HG02763 (cell line): ENCODE data around the gene CAMK1G.
A peak's percentile ranks its signal among the peaks of the same experiment; 100 is the strongest.

Experiments
- ATAC-seq: cut with Tn5 transposase; IDR thresholded peaks from one replicate; pipeline ENCODE4 v1.9.1; 2021; ENCODE audit warnings: mild to moderate bottlenecking, moderate library complexity; ENCODE audit not compliant: unreplicated experiment

Gene CAMK1G

DNA sequence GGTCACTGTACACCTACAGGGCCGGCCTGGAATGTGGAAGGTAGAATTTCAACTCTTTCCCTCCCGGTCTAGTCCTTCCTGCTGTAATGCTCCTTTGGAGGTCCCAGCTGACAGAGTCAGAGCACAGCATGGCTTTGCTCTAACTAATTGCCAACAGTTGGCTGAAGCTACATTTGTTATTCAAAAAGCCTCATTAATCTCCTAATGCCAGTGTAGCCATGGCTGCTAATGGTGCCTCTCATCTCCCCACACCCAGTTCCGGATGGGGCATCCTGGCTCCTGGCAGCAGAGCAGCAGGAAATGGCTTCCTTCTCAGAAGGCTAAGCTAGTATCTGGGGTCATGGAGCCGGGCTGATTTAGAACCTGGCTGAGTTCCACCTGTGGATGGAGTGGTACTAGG lies 18.7 kb upstream of the CAMK1G start:
- ATAC-seq, result no peak

DNA sequence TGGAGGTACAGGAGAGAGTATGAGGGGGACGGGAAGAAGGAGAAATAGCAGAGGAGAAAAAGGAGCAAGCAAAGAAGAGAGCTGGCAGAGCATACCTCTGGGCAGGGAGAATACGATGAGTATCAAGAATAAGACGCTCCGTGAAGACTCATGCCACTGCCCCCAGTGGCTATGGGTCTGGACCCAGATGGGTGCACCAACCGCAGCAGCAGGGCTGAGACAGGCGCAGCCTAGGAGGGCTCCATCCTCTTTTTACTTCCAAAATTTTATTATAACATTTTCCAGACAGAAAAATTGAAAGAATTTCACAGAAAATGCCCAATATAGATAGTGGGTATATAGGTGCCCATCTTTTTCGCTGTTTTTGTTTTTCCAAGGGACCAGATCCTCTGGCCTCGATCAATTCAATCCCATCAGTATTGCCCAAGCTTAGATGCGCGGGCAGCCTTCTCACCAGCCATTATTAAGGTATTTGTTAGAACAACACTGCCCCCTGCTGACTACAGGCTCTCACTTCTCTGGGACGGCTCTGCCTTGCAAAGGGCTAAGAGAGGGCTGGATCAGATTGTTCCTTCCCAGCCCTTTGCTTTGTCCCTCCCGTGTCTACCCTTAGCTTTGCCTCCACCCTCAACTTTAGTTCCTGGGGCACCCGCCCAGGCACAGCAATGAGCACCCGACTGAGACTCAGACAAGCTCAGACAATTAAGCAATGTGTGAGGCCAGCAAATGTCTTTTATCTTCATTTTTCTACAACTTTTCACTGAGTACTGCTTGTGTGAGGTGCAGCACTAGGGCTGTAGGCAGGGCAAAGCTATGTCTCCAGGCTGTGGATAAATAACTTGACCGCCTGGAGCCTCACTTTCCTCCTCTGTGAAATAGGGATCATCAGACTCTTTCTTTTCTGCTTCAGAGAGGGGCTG lies 17.5 kb upstream of the CAMK1G start:
- peak; percentile 71 for ATAC-seq

DNA sequence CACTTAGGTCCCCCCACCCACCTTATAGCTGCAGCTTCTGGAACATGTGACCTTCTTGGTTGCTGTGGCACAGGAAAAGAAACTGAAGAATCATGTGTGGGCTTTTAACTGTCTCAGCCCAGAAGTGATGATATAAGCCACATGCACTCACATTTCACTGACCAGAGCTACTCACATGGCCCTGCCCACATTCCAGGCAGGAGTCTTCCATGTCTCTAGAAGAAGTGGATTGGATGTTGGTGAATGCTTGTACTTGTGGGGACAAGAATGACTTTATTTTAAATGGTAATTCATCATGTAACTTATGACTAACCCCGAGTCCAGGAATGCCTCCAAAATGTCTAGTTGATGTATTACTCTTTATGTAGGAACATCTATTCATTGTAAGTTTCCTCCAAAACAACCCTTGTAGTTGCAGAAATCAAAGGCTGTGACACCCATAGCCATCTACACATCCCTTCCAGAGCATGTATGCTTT lies 15.8 kb upstream of the CAMK1G start:
- no peak for ATAC-seq

DNA sequence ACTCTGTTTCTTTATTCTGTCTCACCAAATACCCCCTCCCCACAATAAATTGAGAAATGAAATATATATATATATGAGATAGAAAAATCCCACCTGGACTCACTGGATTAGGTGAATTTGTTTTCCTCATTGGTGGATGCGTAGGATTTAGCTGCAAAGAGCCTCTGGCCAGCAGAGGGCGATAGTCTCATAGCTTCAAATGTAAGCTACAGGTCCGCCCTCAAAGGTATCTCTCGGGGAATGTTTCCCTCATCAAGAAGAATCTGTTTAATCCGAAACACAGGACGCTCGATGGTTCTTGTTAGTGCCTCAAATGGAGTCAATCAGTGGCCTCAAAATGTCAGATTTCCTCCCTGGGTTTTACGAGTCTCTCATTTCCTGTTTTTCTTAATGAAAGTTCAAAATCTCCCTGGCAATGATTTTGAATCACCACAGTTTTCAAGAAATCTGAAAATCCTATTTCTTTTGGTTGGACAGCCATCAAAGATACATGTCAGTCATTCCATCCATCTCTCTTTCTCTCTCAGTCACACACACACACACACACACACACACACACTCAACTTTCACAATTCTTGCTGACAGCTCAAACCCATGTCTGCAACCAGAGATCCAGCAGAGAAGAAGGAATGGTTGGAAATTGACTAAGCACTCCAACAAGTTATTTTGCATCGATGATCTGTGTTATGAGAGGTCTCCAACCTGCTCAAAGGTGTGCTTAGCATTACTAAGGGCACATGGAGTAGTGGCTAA lies 13.9 kb upstream of the CAMK1G start:
- no peak for ATAC-seq

DNA sequence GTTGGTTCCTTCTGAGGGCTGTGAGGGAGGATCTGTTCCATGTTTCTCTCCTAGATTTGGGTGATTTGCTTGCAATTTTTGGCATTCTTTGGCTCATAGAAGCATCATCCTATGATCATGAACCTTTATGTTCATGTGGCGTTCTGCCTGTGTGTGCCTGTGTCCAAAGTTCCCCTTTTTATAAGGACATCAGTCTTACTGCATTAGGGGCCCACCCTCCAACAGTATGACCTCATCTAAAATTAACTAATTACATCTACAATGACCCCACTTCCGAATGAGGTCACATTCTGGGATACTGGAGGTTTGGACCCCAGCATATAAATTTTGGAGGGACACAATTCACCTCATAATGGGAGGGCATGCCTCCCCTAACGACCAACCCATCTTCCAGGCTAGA lies 12.8 kb upstream of the CAMK1G start:
- no peak for ATAC-seq

DNA sequence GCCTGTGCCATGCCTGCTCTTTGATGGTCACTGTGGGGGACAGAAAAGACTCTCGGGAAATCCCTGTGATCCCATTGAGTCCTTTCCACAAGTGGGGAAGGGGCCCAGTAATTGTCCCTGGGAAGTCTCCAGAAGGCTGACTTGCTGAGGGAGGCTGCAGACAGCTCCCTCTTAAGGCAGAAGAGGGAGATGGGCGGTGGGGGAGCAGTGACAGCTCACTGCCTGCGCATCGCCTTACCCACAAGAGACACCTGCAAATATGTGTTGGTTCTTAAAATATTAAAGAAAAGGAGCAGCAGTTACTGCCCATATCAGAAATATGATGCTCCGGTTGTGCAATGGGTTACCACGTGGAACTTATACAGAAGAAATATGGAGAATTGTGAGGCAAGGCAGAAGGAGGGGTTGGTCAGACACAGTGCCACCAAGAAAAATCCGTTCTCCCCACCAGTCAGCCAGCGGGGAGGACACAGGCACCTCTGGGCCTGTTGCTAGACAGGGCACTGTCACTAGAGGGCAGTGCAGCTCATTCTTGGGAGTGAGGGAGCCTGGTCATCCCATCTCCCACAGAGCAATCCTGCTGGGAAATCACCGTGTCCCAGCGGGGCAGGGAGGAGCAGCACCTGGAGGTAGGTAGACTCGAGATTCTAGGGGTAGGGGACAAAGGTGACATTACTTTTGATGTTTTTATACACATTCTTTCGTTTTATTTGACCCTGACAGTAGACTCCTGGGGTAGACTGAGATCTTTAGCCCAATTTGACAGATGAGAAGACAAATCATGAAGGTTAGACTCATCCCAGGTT lies 6.9 kb upstream of the CAMK1G start:
- peak; percentile 64 for ATAC-seq

DNA sequence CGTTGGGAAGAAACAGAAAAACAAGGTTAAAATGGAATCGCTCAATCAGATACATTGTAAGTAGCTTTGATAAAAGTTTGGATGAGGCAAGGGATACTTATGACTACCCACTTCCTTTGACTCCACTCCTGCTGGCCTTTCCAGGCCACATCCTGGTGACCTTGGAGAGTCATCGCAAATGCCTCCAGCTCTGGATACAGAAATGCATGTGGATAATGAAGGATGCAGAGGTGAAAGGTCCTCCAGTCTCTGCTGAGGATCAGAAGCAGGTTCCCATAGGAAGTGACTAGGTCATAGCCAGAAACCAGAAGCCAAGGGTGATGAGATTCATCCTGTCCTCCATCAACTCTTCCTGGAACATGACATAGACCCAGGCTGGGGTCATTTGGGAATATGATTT lies 6.2 kb upstream of the CAMK1G start:
- ATAC-seq, result no peak

DNA sequence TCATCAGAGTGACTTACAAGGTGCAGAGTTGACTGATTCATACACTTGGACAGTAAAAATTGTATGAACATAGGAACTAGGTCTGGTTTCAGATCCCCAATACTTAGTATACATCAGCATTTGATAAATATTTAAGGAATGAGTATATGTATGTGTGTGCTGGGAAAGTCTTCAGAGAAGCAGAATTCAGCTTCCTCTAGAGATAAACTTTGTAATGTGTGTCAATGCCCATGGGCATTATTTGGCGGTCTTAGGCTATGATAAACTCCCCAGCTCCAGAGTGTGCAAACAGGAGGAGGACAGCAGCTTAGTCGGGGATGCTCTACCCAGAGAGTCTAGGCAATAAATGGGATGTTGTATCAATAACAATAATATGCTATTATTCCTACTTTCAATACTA lies 2.9 kb upstream of the CAMK1G start:
- ATAC-seq, result no peak

DNA sequence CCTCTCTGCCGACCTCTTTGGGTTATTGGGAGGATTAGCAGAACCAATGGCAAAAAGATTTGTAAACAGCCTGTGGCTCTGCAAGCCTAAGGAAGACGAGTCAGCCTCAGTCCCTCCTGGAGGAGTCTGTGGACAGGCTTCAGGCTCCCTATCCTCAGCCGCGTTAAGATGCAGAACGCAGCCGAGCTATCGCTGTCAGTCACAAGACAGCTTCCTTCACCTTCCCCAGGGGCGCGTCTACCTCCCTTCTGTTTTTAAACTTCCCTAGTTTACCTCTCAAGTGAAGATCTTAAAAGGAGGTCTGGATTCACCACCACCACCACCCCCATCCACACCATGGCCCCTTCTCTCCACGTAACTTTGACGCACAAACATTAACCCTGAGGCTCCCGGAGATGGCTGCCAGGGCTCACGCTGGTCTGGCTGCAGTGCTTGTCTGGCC lies 738 bp downstream of the CAMK1G start:
- no peak for ATAC-seq

DNA sequence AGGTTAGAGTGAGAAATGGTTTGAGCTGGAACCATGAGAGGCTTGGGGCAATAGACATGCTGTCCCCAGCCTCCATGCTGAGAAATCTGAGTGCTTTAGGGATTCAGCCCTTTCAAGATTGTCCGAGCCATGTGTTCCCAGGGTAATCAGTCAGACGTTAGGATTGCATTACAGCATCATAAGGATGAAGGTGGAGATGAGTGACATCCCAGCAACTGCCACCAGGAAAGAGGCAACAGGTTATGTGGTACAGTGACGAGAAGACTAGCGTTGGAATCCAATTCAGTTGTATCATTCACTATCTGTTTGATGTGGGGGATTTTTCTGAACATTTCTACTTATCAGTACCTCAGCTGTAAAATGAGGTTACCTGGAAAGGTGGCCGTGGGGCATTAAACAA lies 1.7 kb downstream of the CAMK1G start:
- ATAC-seq, result no peak

DNA sequence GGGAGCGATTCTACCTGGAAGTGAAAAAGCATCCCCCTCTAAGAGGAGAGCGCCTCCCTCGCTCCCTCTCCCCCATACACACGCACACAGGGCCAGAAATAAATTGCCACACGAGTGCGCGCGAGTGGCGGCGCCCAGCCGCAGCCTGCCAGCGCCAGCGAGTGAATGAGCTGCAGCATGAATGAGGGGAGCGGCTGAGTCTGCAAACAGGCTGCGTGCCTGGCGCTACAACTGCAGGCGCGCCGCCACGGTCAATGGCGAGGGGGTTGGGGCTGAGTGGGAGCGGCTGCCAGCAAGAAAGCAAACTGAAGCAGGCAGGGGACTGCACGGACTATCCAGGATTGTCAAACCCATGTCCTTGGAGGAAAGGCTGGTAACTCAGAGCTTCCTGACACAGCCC lies 2.2 kb downstream of the CAMK1G start:
- no peak for ATAC-seq

DNA sequence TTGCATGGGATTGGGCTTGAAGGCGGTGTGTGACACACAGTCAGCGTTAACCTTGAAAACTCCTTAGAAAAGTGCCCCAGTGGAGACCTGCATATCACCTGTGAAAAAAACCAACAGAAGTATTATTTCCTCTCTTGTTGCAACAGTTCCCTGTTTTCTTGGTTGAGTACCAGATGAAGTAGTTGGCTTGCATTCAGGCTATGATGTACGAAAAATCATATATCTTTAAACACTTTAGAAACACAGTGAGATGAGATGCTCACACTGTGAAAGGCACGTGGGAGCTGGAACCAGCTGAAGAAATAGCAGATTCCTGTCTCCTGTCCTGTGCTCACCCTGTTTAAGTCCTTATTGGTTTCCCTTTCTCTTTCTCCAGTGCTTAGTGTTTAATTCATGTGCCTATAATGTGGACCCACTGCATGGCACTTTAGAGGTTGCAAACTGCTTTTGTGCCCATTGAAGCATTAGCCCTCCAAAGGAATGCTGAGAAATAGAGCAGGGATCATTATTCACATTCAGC lies 2.8 kb downstream of the CAMK1G start:
- ATAC-seq, result no peak

DNA sequence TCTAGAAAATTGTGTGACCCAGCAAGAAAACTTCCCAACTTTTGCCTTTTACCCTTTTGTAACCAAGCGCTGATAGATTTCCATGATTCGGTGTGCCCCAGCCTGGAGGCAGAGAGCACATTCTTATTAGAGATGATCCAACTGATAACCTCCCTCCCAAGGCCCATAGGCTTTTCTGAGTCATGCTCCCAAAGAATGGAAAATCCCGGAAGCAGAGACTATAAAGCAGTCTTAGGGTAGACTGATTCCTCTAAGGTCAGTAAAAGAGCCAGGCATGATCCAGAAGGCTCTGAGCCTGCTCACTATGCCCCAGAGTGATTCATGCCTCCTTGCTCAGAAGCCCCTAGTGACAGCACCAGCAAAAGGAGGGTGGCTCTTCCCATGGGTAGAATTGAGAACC lies 4.3 kb downstream of the CAMK1G start:
- ATAC-seq, result no peak

DNA sequence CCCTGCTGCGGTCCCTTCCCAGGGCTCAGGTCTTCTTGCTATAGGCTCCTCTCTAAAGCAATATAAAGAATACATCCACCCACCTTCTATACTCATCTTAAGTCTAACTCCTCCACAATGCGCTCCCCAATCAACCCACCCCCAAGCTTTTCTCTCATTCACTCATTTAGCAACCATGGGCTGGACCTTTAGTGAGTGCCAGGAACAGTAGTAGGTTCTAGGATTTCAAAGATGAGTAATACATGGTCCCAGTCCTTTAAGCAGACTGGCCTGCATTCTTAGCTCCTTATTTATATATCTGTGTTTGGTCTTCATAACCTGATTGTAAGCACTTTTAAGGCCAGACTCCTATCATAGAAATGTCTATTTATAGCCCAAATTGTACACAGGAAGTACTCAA lies 5.9 kb downstream of the CAMK1G start:
- ATAC-seq, result no peak

DNA sequence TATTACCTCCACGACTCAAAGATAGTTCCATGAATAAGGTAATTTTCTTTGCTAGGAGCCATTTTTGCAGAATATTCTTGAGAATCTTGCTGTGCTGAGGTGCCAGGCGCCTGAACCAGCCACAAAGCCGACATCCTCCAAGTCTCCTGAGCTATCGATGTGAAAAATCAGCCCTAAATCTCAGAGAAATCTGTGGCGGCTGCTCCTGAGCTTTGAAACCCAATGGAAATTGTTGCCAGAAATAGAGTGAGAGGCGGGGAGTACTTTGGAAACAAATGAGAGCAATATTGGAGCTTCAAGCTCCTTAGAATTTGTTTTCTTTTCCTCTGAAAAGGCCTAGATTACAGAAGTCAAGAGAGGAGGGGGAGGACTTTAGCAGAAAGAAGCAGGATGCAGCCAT lies 6.3 kb downstream of the CAMK1G start:
- ATAC-seq, result no peak

DNA sequence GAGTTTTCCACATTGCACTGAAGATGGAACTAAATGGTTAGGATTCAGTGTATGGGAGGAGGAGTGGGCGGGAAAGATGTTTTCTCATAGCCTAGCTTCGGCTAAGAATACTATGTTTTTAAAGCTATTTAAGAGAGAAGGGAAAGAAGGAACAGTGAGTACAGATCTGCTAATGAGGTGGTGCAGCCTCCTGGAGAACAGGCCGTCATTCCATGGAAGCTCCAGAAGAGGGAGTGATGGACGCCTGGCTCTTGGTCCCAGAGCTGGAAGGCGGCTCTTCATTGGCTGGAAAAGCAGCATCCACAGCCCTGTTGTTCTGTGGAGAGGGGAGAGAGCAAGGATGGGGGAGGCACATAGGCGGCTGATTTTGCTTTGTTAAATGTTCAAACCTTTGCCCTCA lies 6.9 kb downstream of the CAMK1G start:
- no peak for ATAC-seq

DNA sequence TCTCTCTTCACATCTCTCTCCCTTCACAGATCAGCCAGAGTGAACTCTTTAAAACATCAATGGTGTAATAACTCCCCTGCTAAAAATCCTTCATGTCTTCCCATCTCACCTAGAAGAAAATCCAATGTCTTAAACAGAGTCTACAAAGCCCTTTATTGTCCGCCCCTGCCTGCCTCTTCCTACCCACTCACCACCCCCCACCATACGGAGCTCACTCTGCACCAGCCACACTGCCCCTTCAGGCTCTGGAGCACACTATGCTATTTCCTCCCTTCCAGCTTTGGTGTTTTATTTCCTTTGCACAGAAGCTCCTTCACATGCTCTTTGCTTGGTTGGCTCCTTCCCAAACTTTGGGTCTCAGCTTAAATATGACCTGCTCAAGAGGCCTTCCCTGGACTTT lies 10.2 kb downstream of the CAMK1G start:
- ATAC-seq, result no peak

DNA sequence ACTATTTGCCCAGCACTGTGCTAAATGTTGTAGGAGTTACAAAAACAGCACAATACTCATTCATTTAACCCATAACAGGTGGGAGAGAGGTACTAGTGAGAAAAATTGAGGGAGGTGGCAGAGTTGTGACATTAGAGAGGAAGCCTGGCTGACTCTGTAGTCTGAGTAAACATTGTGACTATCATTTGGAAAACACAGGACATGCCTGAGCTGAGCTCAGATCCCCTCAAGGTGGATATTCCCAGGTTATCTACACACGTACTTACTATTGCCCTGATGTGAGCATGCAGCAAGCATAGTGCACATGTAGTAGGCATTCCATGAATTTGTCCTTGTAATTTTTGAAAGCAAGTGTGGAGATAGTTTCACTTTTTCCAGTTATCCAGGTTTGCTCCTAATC lies 10.9 kb downstream of the CAMK1G start:
- ATAC-seq, result no peak

DNA sequence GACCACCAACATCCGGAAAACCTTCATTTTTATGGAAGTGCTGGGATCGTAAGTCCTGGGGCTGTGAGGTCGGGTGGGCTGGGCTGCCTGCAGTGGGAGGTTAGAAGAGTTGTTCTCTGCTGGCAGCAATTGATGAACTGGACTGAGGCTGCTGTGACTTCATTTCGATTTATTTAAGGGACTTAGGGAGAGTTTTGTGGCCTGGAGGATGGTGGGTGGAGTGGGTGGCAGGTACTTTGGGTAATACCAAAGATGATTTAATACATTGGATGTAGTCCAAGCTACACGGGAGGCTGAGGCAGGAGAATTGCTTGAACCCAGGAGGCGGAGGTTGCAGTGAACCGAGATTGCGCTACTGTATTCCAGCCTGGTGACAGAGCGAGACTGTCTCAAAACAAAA lies 11.5 kb downstream of the CAMK1G start:
- ATAC-seq, result no peak

DNA sequence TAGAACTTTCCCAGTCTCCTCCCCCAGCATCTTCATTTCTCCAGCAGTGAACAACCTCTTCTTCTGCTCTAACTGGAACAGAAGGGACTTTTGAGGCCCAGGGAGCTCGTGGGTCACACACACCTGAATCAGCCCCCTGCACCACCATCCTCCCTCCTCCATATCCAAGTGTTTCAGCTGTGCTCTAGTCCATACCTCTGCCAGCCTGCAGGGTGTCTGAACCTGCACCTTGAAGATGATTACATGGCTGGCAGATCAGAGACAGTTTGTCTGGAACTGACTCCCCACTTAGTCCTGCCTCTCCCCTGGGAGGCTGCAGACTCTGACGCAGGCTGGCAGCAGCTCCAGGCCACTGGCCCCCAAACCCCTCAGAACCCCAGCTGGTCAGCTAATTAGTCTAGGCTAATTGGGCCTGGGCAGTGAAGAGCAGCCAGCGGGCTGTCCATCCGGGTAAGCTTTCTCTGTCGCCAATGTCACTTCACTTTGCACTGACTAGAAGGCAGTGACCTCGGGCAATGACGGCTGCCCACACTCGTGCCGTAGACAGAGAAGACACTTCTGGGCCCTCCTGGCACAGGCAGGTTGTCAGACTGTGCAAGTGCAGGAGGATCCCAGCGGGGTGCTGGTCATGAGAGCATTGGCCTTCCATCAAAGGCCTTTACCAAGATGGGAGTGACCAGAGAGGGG lies 12.2 kb downstream of the CAMK1G start:
- no peak for ATAC-seq
